HG03571 (cell line): Measurements from ENCODE around the gene DYNLT2B.
A peak's percentile ranks its signal among the peaks of the same experiment; 100 is the strongest.
"Not testable (repeated sequence)": the region's sequence is repeated elsewhere in the genome, so short reads cannot be mapped to it uniquely, and the experiment has no call there.

Experiments used
- ATAC-seq: cut with Tn5 transposase; IDR thresholded peaks from one replicate; pipeline ENCODE4 v1.9.1; 2021; ENCODE audit not compliant: unreplicated experiment

The DYNLT2B gene

DNA sequence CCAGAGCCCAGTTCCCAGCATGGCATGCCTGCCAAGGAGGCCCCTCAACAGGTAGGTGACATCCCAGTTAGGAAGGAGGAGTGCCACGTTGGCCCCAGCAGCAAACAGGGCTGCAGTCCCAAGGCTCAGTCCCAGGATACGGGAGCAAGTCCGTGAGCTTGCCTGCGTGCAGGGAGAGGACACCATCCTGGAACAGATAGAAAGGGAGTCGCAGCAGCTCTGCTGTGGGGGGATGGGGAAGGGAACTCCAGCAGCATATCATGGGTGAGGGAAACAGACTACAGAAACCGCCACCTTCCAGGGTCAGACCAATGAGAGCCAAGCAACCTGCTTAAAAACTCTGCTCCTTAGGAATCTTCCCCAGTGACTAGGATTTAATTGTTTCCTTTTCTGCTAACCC, 9.4 kb upstream of the DYNLT2B start:
- no peak for ATAC-seq

DNA sequence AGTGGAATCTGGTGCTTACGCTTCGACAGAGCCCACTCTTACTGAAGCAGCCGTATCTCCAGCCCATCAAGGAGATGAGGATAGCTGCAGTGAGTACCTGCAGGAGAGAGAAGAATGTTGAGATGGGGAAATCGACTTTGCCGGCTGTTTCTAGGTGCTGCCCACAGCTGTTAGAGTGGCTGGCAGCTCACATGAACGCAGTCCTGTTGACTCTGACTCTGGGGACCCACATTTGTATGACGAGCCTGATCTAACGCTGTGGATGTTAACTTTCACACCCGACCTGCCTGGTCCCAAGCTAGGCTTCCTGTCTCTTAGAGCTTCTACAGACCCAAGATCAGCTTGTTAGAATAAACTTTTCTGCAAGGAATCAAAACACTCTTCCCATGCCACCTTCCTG, 8.9 kb upstream of the DYNLT2B start:
- ATAC-seq, result no peak

DNA sequence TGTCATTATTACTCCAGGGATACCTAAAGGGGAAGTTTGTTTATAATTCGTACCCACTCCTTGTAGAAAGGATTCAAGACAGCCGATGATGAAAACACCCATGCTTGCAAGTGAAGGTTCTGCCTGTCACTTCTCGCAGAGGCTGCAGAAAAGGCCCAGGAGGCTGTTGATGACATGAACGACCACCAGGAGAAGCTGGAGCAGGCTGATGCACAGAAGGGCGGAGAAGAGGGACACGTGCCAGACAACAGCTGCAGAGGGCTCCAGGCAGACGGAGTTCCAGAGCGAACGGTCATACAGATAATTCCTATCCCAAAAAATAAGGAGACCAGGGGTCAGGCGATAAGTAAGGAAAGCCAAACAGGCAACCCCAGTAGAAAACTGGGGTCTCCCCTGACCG, 5.7 kb upstream of the DYNLT2B start:
- no peak for ATAC-seq

DNA sequence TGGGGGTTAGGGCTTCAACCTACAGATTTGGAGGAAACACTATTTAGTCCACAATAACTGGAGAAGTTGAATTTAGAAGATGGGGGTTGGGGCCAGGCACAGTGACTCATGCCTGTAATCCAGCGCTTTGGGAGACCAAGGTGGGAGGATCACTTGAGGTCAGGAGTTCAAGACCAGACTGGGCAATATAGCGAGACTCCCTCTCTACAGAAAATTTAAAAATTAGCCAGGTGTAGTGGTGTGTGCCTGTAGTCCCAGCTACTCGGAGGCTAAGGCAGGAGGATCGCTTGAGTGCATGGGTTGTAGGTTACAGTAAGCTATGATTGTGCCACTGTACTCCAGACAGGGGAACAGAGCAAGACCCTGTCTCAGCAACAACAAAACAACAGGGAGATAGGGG, 5.0 kb upstream of the DYNLT2B start:
- no peak for ATAC-seq

DNA sequence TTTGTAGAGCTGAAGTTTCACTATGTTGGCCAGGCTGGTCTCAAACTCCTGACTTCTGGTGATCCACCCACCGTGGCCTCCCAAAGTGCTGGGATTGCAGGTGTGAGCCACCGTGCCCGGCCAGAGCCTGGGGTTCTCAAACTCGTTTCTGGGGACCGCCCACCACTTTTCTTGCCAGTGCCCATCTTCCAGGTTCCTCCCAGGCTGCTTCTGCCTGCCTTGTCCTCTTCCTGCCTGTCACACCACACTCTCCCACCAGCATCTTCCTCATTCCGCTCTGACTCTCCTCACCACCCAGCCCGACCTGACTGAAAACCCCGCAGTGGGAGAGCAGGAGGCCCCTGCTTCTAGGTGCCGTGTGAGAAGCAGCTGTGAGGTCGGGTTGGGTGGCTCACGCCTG, 3.1 kb upstream of the DYNLT2B start:
- no peak for ATAC-seq

DNA sequence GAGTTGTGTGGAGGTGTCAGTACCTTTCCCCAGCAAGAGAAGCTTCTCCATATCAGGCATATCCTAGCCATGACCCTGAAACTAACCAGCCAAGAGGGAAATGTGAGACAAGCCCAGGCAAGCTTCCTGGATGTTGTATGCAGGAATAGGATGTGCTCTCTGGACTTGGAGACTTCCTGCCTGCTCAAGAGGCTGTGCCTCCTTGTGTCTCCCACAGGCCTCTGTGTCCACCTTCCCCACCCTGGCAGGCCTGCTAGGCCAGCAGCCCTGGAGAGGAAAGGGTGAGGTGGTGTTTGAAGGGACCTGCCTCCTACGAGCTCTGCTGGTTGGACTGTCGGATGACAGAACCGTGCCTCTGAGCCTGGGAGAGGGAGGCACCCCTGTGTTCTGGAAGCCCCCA, 2.1 kb upstream of the DYNLT2B start:
- ATAC-seq, result no peak

DNA sequence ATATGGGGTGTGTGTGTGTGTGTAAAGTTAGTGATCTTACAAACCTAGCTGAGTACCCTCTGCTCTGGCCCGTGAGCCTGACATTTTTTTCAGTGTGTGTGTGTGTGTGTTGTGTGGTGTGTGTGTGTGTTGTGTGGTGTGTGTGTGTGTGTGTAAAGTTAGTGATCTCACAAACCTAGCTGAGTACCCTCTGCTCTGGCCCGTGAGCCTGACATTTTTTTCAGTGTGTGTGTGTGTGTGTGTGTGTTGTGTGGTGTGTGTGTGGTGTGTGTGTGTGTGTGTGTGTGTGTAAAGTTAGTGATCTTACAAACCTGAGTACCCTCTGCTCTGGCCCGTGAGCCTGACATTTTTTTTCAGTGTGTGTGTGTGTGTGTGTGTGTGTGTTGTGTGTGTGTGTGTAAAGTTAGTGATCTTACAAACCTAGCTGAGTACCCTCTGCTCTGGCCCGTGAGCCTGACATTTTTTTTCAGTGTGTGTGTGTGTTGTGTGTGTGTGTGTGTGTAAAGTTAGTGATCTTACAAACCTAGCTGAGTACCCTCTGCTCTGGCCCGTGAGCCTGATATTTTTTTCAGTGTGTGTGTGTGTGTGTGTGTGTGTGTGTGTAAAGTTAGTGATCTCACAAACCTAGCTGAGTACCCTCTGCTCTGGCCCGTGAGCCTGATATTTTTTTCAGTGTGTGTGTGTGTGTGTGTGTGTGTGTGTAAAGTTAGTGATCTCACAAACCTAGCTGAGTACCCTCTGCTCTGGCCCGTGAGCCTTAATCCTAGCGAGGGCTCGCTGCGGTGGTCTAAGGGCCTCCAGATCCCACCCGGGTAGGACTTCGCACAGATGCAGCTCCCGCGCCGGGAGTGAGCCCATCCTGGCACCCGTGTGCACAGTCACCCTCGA, 997 bp downstream of the DYNLT2B start:
- ATAC-seq, result not testable (repeated sequence)

DNA sequence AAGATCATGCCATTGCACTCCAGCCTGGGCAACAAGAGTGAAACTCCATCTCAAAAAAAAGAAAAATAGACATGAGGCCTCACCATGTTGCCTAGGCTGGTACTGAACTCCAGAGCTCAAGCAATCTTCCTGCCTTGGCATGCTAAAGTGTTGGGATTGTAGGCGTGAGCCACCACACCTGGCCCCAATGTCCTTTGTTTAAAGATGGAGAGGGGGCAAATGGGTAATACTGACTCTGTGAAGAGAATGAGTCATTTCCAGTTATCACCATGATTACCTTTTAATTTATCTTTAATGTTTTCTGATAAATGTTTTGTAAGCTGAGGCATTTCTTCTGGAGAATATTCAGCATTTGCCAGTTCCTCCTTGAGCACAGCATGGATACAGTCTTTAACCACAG, 2.2 kb downstream of the DYNLT2B start:
- no peak for ATAC-seq

DNA sequence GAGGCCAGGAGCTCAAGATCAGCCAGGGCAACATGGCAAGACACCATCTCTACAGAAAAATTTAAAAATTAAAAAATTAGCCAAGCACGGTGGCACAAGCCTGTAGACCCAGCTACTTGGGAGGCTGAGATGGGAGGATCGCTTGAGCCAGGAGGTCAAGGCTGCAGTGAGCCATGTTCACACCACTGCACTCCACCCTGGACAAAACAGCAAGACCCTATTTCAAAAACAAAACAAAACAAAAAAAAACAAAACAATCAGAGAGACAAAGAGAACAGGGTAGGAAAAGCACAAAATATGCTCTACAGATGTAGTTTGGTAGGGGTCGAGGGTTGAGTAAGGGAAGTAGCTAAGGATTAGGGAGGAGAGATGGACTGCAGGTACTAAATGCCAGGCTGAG, 3.4 kb downstream of the DYNLT2B start:
- ATAC-seq, result no peak

DNA sequence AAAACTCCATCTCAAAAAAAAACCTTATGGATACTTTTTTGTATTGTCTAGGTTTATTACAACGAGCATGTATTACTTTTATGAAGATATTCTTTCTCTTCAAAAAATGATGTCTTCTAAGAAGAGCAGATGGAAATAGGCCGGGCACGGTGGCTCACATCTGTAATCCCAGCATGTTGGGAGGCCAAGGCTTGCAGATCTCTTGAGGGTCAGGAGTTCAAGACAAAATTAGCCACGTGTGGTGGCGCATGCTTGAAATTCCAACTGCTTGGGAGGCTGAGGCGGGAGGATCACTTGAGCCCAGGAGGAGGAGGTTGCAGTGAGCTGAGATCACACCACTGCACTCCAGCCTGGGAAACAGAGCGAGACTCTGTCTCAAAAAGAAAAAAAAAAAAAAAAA, 4.0 kb downstream of the DYNLT2B start:
- not testable (repeated sequence) for ATAC-seq

DNA sequence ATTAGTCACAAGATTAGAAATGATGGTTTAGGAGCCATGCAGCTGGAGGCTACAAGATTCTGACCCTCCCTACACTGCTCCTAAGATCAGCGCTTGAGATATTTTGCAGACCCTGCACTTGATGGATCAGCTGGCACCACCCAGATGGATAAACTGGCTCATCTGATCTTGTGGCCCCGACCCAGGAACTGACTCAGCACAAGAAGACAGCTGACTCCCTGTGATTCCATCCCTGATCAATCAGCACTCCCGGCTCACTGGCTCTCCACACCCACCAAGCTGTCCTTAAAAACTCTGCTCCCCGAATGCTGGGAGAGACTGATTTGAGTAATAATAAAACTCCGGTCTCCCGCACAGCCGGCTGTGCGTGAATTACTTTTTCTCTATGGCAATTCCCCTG, 15.1 kb downstream of the DYNLT2B start:
- ATAC-seq, result not testable (repeated sequence)

DNA sequence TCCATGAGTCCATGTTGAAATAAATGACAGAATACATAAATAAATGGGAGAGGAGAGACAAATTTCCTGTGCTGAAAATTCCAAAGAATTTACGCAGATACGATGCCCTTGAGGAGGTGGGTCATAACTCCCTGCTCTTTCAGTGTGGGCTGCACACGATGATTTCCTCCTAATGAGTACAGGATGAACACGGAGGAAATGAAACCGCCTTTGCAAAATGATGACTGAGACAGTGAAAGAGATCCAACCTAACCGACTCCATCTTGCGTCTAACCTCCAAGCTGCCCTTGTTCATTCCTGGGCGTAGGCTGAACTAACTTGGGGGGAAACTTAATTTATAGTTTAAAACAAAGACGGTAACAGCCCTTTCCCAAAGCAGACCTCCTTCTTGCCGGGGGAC, 15.5 kb downstream of the DYNLT2B start:
- not testable (repeated sequence) for ATAC-seq

DNA sequence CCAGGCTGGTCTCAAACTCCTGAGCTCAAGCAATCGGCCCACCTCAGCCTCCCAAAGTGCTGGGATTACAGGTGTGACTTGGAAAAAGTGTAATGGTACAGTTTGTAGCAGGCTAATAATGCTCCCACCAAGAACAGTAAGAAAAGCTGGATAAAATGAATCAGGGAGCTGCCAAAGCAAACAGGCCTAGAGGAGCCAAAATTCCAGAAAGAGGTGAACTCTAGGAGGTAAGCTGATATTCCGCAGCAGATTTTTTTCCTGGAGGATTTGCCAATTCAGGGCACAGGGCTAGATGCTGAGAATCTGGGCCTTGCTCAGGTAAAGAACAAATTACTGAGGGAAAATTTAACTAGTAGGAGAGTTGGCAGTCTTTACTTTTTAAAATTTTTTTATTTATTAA, 19.5 kb downstream of the DYNLT2B start:
- ATAC-seq, result no peak

DNA sequence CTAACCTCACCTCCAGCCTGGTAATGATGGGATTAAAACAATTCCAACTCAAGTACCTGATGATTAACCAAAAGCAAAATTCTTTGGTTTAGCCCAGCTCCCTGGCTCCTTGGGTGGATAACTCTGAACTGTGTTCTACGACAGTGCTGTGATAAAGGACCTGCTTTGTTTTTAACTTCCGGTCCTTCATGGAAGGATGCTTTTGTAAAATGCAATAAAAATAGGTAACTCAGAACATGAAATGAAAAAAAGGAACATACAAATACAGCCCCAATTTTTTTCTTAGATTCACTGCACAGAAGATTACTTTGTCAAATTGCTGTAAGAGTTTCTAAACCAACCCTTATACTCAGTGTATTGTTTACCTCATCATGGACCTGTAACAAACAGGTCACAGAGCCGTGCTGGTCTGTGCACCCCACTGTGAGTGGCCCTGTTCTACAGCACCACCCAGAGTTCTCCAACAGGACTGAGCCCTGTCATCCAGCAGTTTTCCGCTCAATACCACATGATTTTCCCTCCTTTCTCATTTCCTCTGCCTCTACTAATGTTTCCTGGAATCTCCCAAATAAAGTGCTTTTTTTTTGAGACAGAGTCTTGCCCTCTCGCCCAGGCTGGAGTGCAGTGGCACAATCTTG, 25.6 kb downstream of the DYNLT2B start:
- no peak for ATAC-seq

DNA sequence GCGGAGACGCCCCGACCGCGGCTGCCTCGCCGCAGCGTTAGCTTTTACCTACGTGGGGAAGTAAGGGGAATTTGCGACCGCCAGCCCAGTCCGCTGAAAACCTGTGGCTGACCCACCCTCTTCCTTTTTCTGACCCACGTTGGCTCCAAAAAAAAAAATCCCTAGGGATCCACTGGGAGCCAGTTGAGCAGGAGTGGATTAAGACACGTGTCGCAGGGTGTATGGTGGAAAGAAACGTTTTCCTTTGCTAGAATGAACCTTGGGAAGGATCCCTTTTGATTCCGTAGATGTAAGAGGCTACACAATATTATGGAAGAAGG, 29.9 kb downstream of the DYNLT2B start:
- peak; percentile 11 for ATAC-seq

DNA sequence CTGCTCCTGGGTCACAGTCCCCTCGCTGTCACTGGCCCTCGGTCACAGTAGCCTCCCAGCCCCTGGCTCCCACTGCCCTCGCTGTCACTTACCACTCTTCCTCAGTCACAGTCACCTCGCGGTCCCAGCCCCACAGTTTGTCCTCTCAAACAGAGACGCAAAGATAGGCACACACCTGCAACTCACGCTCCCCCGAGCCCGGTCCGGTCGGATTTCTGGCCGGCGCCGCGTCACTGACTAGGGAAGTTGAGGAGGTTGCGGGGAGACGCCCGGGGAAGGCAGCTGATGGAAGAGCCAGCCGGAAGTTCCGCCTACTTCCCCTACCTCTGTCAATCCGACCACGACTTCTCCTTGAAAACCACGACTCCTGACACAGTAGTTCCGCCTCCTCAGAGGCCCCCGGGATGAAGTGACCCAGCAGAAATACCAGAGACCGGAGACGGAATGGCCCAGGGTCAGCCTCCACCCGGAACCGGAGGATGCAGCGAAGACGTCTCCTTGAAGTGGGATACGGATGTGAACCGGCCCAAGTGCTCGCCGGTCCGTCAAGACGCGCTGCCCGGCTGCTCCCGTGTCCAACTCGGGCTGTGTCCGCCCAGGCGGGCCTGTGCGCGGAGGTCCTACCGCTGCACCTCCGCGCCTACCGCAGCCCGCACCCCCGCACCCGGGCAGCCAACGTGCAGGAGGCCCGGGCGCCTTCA, 30.4 kb downstream of the DYNLT2B start, which contains the start of gene PCYT1A:
Gene PCYT1A (minus strand): TSS at position 287 of the 701 bp plus-strand sequence. CDS start 17,195 bp downstream, outside the sequence.
- peak; percentile 82 for ATAC-seq

DNA sequence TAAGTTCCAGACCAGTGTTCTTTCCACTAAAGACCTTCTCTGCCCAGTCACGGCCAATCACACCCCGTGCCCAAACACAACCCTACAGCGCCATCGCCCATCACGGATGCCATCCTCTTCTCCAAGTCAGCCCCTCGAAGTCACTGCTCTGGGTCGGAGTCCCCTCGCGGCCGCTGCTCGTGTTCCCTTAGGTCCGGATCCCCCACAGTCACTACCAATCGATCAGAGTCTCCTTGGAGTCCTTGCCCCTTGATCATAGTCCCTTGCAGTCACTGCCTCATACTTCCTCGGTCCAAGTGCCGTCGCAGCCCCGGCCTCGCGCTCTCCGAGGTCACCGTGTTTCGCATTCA, 31.0 kb downstream of the DYNLT2B start:
- no peak for ATAC-seq

DNA sequence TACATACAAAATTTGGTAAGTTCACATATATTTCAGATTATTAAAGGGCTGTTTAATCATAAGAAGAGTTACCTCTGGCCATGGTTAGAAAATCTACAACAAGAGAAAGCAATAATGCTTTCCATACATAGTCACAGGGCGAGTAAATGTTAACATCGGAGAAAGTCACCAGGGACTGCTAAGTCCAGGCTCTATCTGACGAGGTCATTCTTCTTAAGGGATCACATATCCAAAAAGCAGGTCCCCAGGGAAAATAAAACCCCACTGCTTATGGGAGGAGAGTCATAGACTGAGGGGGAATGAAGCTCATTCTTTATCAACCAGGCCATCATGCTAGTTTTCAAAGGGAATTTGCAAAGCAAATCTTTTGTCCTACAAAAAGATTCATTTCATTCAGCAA, 33.6 kb downstream of the DYNLT2B start:
- ATAC-seq, result no peak

DNA sequence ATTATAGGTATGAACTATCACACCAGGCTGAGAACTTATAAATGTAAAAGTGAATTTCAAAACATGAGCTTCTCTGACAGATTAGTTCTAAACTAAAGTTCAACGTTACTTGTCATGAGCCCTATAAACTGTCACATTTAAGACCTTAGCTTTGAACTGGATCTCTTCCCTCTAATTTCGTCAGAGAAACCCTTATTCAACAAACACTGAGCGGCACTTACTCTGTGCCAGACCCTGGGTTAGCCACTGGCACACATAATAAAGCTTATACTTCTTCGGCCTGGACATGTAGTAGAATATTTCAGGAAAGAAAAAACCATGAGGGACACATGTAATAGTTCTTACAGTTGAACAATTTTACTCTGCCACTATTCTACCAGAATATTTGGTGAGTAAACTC, 36.1 kb downstream of the DYNLT2B start:
- ATAC-seq, result no peak

DNA sequence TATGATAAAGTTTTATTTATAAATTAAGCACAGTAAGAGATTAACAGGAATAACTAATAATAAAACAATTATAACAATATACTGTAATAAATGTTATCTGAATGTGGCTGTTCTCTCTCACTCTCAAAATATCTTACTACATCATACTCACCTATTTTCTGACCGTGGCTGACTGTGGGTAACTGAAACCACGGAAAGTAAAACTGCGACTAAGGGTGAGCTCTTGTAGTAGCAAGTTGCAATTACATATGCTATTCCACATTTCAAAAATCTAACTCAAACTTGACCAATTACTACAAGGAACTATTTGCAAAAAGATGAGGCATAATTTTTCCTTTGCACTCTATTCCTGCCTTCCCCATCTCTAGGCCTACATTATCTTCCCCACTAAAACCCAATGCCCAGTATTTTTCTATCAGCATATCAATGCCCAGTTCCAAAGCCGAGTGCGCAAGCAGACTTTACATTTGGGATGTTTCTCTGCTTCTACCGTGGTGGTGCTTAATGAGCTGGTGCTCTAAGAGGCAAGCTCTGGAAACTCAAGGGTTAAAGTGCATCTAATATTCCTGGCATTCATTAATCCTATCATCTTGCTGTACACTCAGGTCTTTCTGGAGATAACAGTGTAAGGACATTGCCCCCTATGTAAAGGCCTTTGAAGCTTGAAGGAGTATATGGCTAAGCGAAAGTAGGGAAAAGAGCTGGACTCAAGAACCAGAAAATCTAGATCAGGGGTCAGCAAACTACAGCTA, 37.2 kb downstream of the DYNLT2B start:
- no peak for ATAC-seq

DNA sequence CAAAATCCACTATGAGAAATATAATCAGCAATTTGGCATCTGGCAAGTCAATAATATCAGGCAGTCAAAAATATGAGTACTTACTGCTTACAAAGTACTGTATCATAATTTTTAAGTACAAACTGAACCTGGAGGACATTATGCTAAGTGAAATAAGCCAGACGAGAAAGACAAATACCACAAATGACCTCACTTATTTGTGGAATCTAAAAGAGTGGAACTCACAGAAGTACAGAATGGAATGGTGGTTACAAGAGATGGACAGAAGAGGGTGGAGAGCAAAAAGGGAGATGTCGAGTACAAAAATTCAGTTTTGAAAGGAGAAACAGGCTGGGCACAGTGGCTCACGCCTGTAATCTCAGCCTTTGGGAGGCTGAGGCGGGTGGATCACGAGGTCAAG, 42.9 kb downstream of the DYNLT2B start:
- ATAC-seq, result no peak
